Measurements from ENCODE around the gene TMF1. TPM values are rescaled to one million over a fixed set of nuclear protein-coding genes. Genes with fewer than 3 reads are reported as not detected.

TMF1 gene
- total and polyA plus RNA-seq, 10 of the 15 experiments (the other 5 are each of a cell fraction or from before 2014, with no cell fraction given): 7.1 to 24.5 (median 18.6) TPM

- SMC1A ChIA-PET (ENCODE audit: uncharacterized antibody, unreplicated experiment): interaction anchor here (1.0 kb wide), 1 partner anchor 100 kb away, joined by 3 read pairs; no protein-coding TSS in a partner anchor
- Histone ChIP-seq H3K4me1 (ENCODE audit: control insufficient read depth, insufficient read depth, low read length) (no peaks in the 10 kb centered on the region), H4K20me1 (ENCODE audit: control insufficient read depth, insufficient read depth) (no peaks in the 10 kb centered on the region), H3K4me2 (ENCODE audit: control insufficient read depth, insufficient read depth) (no peak overlapping the region), H3K27me3 (replicated peaks in 1 of 2; ENCODE audit: control insufficient read depth in 2 of 2, insufficient read depth in 2 of 2, low read length in 1 of 2) (no peaks in the 10 kb centered on the region), H3K36me3 (ENCODE audit: control insufficient read depth in 2 of 2, insufficient read depth in 2 of 2, low read length in 1 of 2) (no peaks in the 10 kb centered on the region; a peak in 2 of 4 replicates), H2AFZ (ENCODE audit: control insufficient read depth, low read depth, low read length) (no peak overlapping the region), H3K9me3 (replicated peaks; ENCODE audit: control insufficient read depth, insufficient read depth, low read length) (no peaks in the 10 kb centered on the region), H3K79me2 (ENCODE audit: control insufficient read depth, insufficient read depth, low read length) (no peaks in the 10 kb centered on the region), H3K9ac (ENCODE audit: control insufficient read depth, insufficient read depth, low read length) (no peak overlapping the region), H3K27ac (ENCODE audit: control insufficient read depth, insufficient read depth) (no peak overlapping the region), H3K4me3 (no peak overlapping the region)
- in situ Hi-C loops (cut with MboI) (no loop called here), intact Hi-C loops (cut with micrococcal nuclease; ENCODE audit: unreplicated experiment) (no loop called here)
- WGBS (ENCODE audit: insufficient coverage, insufficient replicate concordance, low lambda C conversion rate, missing lambda C conversion rate): 94% methylated on average over 5 of the region's 5 CpGs
- FAIRE-seq (no peak), ATAC-seq (no peak), DNase-seq (ENCODE audit: low read depth, low spot score) (no peak)
- POLR2A ChIA-PET: no interaction called here
- no peak for TF ChIP-seq CHD1 (IDR thresholded peaks at IDR 0.05; ENCODE audit: low read depth, low read length)
- TF ChIP-seq HDGF (IDR thresholded peaks at IDR 0.05): no peak
- TF ChIP-seq RAD21 (IDR thresholded peaks at IDR 0.05; ENCODE audit: insufficient read depth, low read depth, low read length): no peak
- TF ChIP-seq SMAD1 (IDR thresholded peaks at IDR 0.05; ENCODE audit: low read depth, partially characterized antibody): no peak
- no peak for TF ChIP-seq RUNX3 (IDR thresholded peaks at IDR 0.05; ENCODE audit: low read length)
- no peak for TF ChIP-seq CBX5 (IDR thresholded peaks at IDR 0.05; ENCODE audit: low read depth)
- no peak for TF ChIP-seq FOXM1 (IDR thresholded peaks at IDR 0.05; ENCODE audit: low read depth, low read length)
- no TSS peak for BruUV-seq (replicated peaks)
- RAD21 ChIA-PET (ENCODE audit: unreplicated experiment): no interaction called here
- CTCF ChIA-PET: interaction anchor here (0.7 to 1.5 kb wide), 3 partner anchors 10 to 82 kb away, joined by 3 read pairs; no protein-coding TSS in a partner anchor
Observed at GRCh38 chr3:69005791-69006482, 46.2 kb downstream of the TMF1 start.

All from GM12878 (cell line).